Vagina (tissue), 2 donors: Measurements from ENCODE around the gene MMRN2. TPM values are rescaled to one million over a fixed set of nuclear protein-coding genes. Genes with fewer than 3 reads are reported as not detected.
"Not testable (repeated sequence)": the region's sequence is repeated elsewhere in the genome, so short reads cannot be mapped to it uniquely, and the experiment has no call there.

ENCODE experiments used
- DNase-seq, 2 donors: peaks; one replicate each; pipeline ENCODE4 v3.0.0-alpha.2; 2017; ENCODE audit errors: extremely low spot score in 2 of 2
- H3K27ac ChIP-seq: fragments of 200-600 bp; sonication (generic); one replicate; pipeline ENCODE4 v1.5.1; 2019
- H3K27me3 ChIP-seq: fragments of 200-600 bp; sonication (generic); one replicate; pipeline ENCODE4 v1.5.1; 2019
- H3K36me3 ChIP-seq, 2 donors: fragments of 200-600 bp; sonication (generic); one replicate each; pipeline ENCODE4 v1.5.1; 2017 to 2019
- H3K4me1 ChIP-seq: fragments of 200-600 bp; sonication (generic); one replicate; pipeline ENCODE4 v1.5.1; 2019
- H3K4me3 ChIP-seq, 2 donors: fragments of 200-600 bp; sonication (generic); 1 replicate in 1 of 2; 2 replicates in 1 of 2; pipeline ENCODE4 v1.5.1; 2016 to 2019
- H3K9me3 ChIP-seq: fragments of 200-600 bp; sonication (generic); one replicate; pipeline ENCODE4 v1.5.1; 2019
- POLR2A ChIP-seq, 2 donors: fragments of 450-650 bp; IDR thresholded peaks; one replicate each; pipeline ENCODE4 v1.6.1; 2017; ENCODE audit warnings: antibody characterized with exemption in 2 of 2, mild to moderate bottlenecking in 2 of 2, moderate library complexity in 2 of 2
- POLR2AphosphoS5 ChIP-seq, 2 donors: sonication (generic); formaldehyde crosslinking; IDR thresholded peaks; one replicate each; pipeline ENCODE4 v1.9.0; 2017; ENCODE audit warnings: antibody characterized with exemption in 2 of 2, mild to moderate bottlenecking in 2 of 2, low read depth in 1 of 2; ENCODE audit not compliant: insufficient read depth in 1 of 2
- intact Hi-C: fragments of 100-400 bp; cut with DNase I; formaldehyde crosslinking; loops from one replicate; pipeline ENCODE4 v1.15.1; 2023
- total RNA-seq: library from RNA; depleted of rRNA; stranded (reverse); fragments of >200 nt; gene quantifications from one replicate; pipeline ENCODE4 v1.2.3, GENCODE V29; 2016
- TF ChIP-seq, protein P1 (sequence below), 3 experiments: fragments of 450-650 bp in 2 of 3; fragments of 200-600 bp in 1 of 3; sonication (generic) in 1 of 3; IDR thresholded peaks; one replicate each; pipeline ENCODE4 v1.5.1; 2017 to 2019; ENCODE audit warnings: antibody characterized with exemption in 3 of 3, mild to moderate bottlenecking in 2 of 3, moderate library complexity in 2 of 3

Gene MMRN2
- total RNA-seq, 1 donor from 2014 or later: 57.2 TPM

DNA sequence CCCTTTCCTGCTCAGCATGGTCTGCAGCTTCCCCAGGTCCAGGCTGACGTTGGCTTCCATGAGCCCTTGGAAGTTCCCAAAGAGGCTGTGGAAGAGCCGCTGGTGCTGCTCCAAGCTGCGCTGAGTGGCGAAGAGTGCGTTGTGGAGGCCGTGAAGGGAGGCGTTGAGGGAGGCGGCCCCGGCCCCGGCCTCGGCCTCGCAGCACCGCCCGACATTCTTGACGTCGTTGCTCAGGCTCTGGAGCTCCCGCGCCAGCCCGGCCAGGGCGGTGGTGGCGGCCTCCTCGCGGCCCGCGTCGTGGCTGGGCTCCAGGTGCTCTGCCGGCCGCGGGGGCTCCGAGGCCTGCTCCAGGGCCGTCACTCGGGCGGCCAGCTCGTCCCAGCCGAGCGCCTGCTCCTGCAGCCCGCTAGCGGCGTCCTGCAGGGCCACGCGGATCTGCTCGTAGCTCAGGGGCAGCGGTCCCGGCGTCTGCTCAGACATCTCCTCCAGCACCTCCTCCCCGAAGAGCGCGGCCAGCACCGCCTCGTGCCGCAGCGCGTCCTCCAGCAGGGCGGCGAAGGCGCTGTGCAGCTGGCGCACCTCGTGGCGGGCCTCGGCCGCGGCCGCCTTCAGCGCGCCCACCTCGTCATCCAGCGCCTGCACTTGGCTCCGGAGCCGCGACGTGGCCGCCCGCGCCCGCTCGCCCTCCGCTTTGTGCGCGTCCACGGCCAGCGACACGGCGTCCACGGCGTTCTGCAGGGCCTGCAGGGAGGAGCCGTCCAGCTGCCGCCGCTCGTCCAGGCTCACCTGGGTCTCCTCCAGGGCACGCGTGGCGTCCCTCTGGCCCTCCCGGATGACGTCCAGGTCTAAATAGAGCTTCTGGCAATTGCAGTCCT, 14.7 kb downstream of the MMRN2 start:
- Histone ChIP-seq H3K4me3 (peak overlapping the region in 1 of 2 donors; percentile 11), H3K27ac (no peak overlapping the region)

DNA sequence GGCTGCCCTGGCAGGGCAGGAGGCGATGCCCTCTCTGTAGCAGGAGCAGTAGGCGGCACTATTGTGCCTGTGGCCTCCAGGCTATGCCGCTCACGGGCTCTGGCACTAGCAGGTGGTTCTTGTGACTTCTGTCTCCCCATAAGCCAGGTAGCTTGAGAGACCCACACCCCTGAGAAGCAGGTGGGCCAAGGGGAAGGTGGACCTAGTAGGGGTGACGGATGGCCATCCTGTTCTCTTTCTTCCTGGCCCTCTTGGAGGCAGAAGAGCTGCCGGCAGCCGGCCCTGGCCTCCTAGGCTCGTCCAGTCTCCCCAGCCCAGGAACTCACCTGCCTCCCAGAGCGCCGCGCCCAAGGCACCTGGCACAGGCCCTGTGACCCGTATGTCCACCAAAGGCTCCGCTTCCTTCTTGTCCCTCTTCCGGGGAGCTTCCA, 15.4 kb downstream of the MMRN2 start:
- H3K4me1 ChIP-seq: peaks cover 20% of the 10 kb centered on the region
- no peaks in the 10 kb centered on the region for H3K27me3 ChIP-seq

More for the DNA sequence above, 14.7 kb downstream of the MMRN2 start:
- TF ChIP-seq POLR2A (IDR thresholded peaks at IDR 0.05) (no peak), POLR2AphosphoS5 (IDR thresholded peaks at IDR 0.05; ENCODE audit: insufficient read depth in 1 of 2, low read depth in 1 of 2) (no peak)
- TF ChIP-seq, protein P1, sequence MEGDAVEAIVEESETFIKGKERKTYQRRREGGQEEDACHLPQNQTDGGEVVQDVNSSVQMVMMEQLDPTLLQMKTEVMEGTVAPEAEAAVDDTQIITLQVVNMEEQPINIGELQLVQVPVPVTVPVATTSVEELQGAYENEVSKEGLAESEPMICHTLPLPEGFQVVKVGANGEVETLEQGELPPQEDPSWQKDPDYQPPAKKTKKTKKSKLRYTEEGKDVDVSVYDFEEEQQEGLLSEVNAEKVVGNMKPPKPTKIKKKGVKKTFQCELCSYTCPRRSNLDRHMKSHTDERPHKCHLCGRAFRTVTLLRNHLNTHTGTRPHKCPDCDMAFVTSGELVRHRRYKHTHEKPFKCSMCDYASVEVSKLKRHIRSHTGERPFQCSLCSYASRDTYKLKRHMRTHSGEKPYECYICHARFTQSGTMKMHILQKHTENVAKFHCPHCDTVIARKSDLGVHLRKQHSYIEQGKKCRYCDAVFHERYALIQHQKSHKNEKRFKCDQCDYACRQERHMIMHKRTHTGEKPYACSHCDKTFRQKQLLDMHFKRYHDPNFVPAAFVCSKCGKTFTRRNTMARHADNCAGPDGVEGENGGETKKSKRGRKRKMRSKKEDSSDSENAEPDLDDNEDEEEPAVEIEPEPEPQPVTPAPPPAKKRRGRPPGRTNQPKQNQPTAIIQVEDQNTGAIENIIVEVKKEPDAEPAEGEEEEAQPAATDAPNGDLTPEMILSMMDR (IDR thresholded peaks at IDR 0.05): no peak
- Histone ChIP-seq H3K9me3 (no peaks in the 10 kb centered on the region), H3K36me3 (no peaks in the 10 kb centered on the region), H3K4me1 (peaks cover 20% of the 10 kb centered on the region), H3K27me3 (no peaks in the 10 kb centered on the region)
- peak in 1 of 2 donors; percentile 37 for DNase-seq
- intact Hi-C loops: no loop called here

DNA sequence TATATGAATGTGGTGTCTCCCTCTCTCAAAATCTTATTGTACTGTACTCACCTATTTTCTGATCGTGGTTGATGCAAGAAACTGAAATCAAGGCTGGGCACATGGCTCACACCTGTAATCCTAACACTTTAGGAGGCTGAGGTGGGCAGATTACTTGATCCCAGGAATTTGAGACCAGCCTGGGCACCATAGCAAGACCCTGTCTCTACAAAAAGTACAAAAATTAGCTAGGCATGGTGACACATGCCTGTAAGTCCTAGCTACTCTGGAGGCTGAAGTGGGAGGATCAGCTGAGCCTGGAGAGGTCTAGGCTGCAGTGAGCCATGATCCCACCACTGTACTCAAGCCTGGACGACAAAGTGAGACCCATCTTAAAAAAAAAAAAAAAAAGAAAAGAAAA, 16.0 kb downstream of the MMRN2 start:
- Histone ChIP-seq H3K9me3 (no peaks in the 10 kb centered on the region), H3K4me1 (peaks cover 18% of the 10 kb centered on the region), H3K27ac (no peak overlapping the region), H3K4me3 (no peak overlapping the region), H3K27me3 (no peaks in the 10 kb centered on the region), H3K36me3 (no peaks in the 10 kb centered on the region)
- TF ChIP-seq POLR2AphosphoS5 (IDR thresholded peaks at IDR 0.05; ENCODE audit: insufficient read depth in 1 of 2, low read depth in 1 of 2): no peak
- no peak for TF ChIP-seq POLR2A (IDR thresholded peaks at IDR 0.05)
- TF ChIP-seq, protein P1 (IDR thresholded peaks at IDR 0.05): no peak
- intact Hi-C loops: loop anchor here (1.0 kb wide), 1 partner anchor 252 kb away; no protein-coding TSS in a partner anchor
- DNase-seq: peak in 1 of 2 donors; percentile 62

More for the DNA sequence above, 15.4 kb downstream of the MMRN2 start:
- DNase-seq: peak in 1 of 2 donors; percentile 83
- TF ChIP-seq, protein P1 (IDR thresholded peaks at IDR 0.05): no peak
- TF ChIP-seq POLR2A (IDR thresholded peaks at IDR 0.05) (no peak), POLR2AphosphoS5 (IDR thresholded peaks at IDR 0.05; ENCODE audit: insufficient read depth in 1 of 2, low read depth in 1 of 2) (no peak)
- H3K27ac ChIP-seq: no peak overlapping the region
- intact Hi-C loops: loop anchor here (1.0 kb wide), 1 partner anchor 253 kb away; no protein-coding TSS in a partner anchor
- no peaks in the 10 kb centered on the region for H3K36me3 ChIP-seq
- no peak overlapping the region for H3K4me3 ChIP-seq
- no peaks in the 10 kb centered on the region for H3K9me3 ChIP-seq

DNA sequence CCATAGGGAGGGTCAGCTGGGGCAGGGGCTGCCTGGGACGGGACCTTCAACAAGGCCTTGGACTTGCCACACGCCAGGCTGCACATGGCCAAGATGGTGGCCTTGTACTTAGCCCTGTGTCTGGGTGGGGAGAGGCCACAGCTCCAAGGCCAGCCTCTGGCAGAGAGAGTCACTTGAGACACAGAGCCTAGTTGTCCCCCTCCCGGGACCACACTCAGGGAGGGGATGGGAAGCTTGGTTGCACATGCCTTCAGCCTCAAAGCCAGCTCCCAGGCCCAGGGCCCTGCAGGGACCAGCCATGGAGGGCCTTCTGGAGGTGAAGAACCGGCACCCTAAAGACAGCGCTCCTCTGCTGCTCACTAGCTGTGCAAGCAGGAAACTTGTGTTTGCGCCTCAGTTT, 16.7 kb downstream of the MMRN2 start:
- peak in 1 of 2 donors; percentile 86 for DNase-seq

DNA sequence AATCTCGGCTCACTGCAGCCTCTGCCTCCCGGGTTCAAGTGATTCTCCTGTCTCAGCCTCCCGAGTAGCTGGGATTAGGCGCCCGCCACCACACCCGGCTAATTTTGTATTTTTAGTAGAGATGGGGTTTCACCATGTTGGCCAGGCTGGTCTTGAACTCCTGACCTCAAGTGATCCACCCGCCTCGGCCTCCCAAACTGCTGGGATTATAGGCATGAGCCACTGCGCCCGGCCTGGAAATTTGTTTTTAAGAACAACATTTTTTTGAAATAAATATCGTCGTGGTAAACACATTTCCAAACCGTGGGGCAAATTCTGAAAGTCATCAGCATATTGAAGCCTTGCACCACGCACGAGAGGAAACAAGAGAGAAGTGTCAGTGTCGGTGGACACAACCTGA, 17.3 kb downstream of the MMRN2 start:
- H3K4me1 ChIP-seq, DNase-seq, H3K27ac ChIP-seq, H3K4me3 ChIP-seq, H3K9me3 ChIP-seq, H3K27me3 ChIP-seq, intact Hi-C loops, H3K36me3 ChIP-seq: not testable (repeated sequence)

More for the DNA sequence above, 16.7 kb downstream of the MMRN2 start:
- Histone ChIP-seq H3K27me3 (no peaks in the 10 kb centered on the region), H3K9me3 (no peaks in the 10 kb centered on the region), H3K27ac (no peak overlapping the region), H3K4me1 (peaks cover 12% of the 10 kb centered on the region), H3K36me3 (no peaks in the 10 kb centered on the region), H3K4me3 (no peak overlapping the region)
- no peak for TF ChIP-seq POLR2AphosphoS5 (IDR thresholded peaks at IDR 0.05; ENCODE audit: insufficient read depth in 1 of 2, low read depth in 1 of 2)
- TF ChIP-seq POLR2A (IDR thresholded peaks at IDR 0.05): no peak
- TF ChIP-seq, protein P1 (IDR thresholded peaks at IDR 0.05): no peak
- intact Hi-C loops: loop anchor here (1.0 kb wide), 1 partner anchor 251 kb away; no protein-coding TSS in a partner anchor
